Testis (tissue), 2 donors: ENCODE results near the gene CNPY4.

ENCODE experiments used
- CTCF ChIP-seq, 3 experiments: fragments of 450-650 bp in 2 of 3; fragments of 200-600 bp in 1 of 3; sonication (generic) in 1 of 3; IDR thresholded peaks; one replicate each; pipeline ENCODE4 v1.5.1; 2016 to 2019; ENCODE audit warnings: antibody characterized with exemption in 3 of 3, mild to moderate bottlenecking in 2 of 3, moderate library complexity in 1 of 3
- POLR2A ChIP-seq: fragments of 450-650 bp; IDR thresholded peaks from one replicate; pipeline ENCODE4 v1.6.1; 2017; ENCODE audit warnings: antibody characterized with exemption, mild to moderate bottlenecking, moderate library complexity

GRCh38 chr7:100069991-100070390 lies 49.4 kb upstream of the CNPY4 start:
- TF ChIP-seq POLR2A, result no peak
- TF ChIP-seq CTCF (IDR thresholded peaks at IDR 0.05), result no peak
